HG02759 (cell line): ENCODE results near the gene RGL4.
"Not testable (repeated sequence)": the region's sequence is repeated elsewhere in the genome, so short reads cannot be mapped to it uniquely, and the experiment has no call there.

Experiments
- ATAC-seq: cut with Tn5 transposase; IDR thresholded peaks from one replicate; pipeline ENCODE4 v1.9.1; 2021; ENCODE audit warnings: mild to moderate bottlenecking, moderate library complexity; ENCODE audit not compliant: unreplicated experiment

The RGL4 gene, protein sequence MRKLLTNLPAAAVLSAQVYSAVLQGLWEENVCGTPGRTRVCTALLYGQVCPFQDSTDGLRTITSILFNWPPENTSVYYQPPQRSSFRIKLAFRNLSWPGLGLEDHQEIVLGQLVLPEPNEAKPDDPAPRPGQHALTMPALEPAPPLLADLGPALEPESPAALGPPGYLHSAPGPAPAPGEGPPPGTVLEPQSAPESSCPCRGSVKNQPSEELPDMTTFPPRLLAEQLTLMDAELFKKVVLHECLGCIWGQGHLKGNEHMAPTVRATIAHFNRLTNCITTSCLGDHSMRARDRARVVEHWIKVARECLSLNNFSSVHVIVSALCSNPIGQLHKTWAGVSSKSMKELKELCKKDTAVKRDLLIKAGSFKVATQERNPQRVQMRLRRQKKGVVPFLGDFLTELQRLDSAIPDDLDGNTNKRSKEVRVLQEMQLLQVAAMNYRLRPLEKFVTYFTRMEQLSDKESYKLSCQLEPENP

DNA sequence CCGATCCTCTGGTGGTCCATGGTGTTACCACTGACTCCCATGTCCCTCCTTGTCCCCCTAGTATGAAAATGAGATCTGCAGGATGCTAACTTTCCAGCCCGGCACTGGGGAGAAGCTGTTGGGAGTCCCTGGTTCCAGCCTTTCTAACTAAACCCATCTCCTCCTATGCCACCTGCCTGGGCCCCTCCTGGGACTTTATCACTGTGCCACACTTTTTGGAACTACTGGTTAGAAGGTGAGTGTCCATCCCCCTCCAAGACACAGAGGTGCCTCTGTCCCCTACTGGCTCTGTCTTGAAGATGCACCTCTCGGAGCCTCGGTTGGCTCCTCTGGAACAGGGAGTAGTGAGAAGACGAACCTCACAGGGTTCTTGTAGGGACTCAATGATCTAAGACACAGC is at the start of gene RGL4:
RGL4 (plus strand) TSS at position 301 of the 400 bp plus-strand sequence. CDS start 1,018 bp downstream, outside the sequence.
- ATAC-seq = no peak

DNA sequence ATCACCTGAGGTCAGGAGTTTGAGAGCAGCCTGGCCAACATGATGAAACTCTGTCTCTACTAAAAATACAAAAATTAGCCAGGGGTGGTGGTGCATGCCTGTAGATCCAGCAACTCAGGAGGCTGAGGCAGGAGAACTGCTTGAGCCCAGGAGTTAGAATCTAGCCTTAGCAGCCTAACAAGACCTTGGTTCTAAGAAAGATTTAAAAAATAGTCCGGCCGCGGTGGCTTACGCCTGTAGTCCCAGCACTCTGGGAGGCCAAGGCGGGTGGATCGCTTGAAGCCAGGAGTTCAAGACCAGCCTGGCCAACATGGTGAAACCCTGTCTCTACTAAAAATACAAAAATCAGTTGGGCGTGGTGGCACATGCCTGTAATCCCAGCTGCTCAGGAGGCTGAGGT is 44.3 kb upstream of the RGL4 start:
- not testable (repeated sequence) for ATAC-seq

DNA sequence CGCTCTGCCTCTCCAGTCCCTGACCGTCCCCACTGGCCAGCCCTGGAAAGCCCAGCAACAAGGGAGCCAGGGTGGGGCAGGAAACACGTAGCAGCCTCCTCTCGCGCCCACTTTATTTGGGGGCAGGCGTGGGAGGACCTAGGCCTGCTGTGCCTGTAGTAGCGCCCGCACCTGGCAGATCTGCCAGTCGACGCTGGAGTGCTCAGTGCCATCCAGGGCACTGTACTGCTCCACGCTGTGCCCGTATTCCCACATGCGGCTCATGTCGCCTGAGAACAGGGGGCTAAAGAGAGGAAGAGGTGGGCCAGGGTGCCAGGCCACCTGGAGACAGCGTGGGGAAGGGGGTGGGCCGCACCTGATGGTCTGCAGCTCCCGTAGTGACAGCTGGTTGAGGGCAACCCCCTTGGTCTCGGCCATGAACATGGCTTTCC is 41.7 kb upstream of the RGL4 start:
- ATAC-seq = no peak

DNA sequence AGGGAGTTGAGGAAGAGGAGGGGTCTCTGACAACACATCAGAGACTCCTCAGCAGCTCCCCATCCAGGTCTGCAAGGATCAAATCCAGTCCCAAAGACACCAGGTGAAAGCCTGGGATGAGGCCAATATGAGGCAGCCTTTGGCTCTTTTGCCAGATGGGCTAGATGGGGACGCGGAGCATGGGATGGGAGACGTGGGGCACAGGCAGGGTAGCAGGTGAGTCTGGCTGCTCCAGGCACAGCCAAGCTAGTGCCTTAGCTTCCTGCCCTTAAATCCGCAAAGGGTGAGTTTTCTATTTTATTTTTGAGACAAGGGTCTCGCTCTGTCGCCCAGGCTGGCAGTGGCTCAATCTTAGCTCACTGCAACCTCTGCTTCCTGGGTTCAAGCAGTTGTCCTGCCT is 39.1 kb upstream of the RGL4 start:
- ATAC-seq = no peak

DNA sequence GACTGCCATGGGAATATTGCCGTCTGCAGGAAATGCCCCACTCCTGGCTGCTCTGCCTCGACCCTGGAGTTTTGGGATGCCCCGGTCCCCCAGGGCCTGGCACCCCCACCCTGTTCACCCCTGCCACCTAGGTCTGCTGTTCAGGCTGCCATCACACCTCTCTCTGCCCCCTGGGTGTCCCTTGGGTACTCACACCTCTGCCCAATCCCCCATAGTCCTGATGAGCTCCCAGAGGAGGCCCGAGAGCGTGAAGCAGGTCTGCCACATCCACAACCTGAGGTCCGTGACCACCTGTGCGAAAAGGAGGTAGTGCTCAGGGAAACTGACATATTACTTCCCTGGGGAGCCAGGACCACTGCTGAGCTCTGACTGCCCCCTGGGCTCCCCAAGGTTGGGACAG is 38.5 kb upstream of the RGL4 start:
- no peak for ATAC-seq

DNA sequence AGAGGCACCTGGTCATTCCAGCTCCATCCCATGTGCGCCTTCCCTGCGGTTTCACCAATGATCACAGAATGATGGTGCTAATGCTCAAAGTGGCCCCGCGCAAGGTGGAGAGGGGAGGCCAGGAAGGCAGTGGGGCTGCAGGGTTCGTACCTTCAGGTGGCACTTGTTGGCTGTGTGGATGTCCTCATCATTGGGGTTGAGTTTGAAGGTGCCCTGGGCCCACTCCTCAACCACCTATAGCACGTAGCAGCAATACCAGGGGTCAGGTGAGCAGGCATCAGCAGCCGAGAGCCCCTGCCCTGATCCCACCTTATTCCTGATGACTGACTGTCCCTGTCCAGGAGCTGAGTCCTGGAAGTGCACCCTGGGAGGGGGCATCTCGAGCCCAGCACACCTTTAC is 38.1 kb upstream of the RGL4 start:
- no peak for ATAC-seq

DNA sequence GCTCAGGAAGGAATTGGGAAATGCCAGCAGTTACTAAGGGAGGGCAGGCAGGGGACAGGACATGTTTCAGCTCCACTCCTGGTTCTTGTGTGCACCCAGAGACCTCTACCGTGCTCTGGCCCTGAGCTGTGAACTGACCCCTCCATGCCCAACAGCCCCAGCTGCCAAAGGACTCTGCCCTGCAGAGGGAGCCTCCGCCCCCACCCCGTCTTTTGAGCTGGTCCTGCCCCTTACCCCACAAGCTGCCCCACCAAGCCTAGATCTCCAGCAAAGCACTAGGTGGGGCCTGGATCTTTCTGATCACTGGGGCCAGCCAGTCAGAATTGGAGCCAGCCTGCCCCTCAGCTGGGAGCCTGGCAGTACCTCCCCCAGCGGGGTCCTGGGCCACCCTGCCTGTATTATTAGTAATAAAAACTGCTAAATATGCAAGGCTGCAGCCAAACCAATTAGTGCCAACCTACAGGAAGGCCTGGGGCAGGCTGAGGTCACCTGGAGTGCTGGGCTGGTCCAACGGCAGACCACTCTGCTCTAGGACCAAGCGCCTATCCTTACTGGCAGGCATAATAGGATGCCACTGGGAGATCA is 34.8 kb upstream of the RGL4 start:
- no peak for ATAC-seq

DNA sequence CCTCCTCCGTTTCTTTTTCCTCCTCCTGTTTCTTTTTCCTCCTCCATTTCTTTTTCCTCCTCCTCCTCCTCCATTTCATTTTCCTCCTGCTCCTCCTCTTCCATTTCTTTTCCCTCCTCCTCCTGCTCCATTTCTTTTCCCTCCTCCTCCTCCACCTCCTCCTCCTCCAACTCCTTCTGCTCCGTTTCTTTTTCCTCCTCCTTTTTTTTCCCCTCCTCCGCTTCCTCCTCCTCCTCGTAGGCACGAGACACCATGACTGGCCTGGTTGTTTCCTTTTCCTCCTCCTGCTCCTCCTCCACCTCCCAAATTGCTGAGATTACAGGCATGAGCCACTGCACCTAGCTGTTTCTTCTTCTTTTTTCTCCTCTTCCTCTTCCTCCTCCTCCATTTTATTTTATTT is 33.1 kb upstream of the RGL4 start:
- no peak for ATAC-seq

DNA sequence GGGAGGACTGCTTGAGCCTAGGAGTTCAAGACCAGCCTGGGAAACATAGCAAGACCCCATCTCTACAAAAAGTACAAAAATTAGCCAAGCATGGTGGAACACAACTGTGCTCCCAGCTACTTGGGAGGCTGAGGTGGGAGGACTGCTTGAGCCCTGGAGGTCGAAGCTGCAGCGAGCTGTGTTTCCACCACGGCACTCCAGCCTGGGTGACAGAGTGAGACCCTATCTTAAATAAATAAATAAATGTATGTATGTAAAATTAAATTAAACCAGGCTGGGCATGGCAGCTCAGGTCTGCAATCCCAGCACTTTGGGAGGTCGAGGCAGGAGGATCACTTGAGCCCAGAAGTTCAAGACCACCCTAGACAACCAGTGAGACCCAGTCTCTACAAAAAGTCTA is 30.4 kb upstream of the RGL4 start:
- not testable (repeated sequence) for ATAC-seq

DNA sequence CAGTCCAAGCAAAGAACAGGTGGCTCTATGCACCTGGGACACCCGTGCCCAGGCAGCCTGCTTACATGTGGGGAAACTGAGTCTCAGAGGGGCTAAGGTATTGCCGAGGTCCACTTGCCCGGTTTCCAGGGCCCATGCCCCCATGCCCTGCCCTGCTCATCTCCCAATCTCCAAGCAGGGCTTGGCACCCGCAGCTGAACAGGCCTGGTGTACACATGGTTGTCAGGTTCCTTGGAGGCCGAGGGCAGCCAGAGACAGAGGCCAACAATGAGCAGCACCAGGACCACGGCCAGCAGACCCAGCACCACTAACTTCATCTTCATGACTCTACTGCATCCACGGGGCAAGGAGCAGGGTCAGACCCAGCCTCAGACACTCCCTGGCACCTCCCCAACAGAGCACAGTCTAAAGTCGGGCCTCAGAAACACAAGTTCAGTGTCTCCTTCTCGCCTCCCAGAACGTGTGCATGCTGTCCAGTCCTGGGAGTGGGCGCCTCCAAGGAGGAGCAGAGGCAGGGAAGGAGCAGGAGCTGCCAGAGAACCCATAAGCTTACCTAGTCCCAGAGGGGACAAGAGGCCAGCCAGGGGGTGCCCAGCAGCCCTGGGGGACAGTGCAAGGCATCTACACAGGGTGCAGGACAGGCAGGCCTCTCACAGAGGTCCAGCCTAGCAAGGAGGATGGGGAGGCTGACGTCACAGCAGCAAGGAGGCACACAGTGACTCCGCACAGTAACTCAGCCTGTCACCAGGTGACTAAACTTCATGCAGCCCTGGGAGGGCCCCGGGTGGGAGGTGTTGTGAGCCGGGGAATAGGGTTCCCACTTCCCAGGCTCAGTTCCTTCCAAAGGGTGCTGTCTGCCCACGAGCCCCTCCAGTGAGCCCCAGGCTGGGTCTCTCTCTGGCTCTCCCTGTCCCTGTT is 20.2 kb upstream of the RGL4 start:
- no peak for ATAC-seq

DNA sequence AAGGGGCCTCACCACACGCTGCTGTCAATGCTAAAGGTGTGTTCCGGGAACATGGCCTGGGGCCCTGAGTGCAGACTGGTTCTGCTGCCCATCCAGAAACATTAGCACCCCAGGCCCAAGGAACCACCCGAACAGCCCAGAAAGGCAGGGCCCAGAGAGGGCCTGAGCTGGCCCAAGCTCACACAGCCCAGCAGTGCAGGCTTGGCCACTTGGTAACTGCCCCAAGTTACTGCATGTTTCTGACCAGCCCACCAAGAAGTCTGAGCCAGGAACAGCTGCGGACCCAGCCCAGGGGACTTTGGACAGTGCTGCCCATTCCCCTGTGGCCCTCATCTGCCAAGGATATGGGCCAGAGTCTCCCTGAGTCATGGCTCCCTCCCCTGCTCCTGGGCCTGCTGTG is 19.4 kb upstream of the RGL4 start:
- ATAC-seq = not testable (repeated sequence)

DNA sequence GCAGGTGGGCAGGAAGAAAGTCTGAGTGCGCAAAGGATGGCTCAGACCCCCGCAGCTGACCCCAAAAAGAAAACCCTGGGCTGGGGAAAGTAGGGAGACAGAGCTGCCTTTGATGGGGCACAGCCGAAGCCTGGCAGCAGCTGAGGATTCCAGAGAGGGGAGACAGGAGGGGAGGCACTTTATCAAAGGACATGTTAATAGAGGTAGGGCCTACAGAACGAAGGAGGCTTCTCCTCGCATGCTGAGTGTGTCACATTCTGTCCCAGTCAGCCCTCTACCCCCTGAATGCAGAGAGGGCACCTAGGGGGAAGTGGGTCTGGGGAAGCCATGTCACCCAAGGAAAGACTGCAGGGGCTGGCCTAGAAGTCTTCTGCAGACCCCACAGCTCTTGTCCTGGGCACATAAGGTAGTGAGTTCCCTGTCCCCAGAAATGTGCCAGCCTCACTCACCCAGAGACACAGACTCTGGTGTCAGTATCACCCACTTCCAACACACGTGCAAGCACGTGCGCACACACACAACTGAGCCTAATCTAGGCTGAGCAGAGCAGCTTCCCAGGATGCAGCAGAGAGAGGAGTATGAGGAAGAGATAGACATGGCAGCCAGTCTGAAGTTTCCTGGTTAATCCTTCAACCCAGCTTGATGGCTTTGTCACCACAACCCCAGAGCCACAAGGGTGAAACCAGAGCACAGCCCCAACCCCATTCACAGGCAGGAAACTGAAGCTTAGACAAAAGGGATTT is 18.3 kb upstream of the RGL4 start:
- not testable (repeated sequence) for ATAC-seq

DNA sequence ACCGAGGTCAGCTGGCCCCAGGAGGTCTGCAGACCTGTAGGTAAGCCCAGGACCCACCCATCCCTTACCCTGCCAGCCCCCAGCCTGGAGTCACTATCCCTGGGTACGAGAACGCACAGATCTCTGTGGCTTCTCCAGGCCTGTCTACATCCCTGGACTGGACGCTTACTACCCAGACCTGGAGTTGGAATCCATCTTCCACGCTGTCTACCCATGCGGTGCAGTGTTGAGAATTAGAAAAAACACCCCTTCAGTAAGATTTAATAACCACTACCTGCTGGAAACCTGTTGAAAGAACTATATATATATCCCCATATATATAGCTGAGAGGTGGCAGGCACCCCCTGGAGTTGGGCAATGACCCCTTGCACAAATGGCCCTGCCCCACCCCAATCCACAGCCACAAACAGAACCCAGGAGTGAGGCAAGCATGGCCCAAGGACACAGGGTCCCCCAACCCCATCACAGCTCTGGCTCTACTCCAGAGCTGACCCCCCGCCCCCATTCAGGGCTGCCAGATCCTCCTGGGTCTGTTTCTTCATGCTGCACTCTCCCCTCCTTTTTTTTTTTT is 17.7 kb upstream of the RGL4 start:
- no peak for ATAC-seq

DNA sequence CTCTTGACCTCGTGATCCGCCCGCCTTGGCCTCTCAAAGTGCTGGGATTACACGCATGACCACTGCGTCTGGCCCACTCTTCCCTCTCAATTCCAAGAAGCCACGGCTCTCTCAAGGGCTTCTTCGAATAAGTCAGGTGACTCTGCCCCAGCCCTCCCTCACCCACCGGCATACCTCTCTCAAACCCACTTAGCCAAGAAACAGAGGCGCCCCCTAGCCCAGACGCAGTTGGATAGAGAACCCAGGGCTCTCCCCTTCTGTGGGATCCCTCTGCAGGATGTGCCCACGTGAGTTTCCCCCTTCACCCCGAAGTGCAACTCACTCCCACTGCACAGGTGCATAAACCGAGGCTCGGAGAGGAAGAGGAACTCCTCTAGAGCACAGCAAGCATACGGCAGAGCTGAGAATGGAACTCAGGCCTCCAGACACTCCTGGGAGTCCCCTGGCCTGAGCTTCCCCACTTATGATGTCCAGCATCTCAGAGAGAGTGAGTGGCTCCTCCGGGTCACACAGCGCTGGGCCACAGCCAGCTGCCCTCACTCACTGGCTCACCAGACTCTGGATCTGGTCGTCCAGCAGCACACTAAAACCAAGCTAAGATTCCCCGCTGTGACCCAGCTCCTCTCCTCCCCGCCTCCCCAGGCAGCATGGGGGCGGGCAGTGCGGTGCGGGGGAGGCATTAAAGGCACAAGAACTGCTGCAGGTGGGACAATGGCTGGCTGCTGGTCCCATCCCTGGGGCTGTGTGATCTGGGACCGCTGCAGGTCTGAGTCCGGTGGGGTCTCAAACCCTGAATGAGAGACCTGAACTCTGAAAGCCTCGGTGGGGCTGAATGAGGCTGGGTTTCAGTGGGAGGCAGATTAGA is 16.8 kb upstream of the RGL4 start:
- no peak for ATAC-seq

DNA sequence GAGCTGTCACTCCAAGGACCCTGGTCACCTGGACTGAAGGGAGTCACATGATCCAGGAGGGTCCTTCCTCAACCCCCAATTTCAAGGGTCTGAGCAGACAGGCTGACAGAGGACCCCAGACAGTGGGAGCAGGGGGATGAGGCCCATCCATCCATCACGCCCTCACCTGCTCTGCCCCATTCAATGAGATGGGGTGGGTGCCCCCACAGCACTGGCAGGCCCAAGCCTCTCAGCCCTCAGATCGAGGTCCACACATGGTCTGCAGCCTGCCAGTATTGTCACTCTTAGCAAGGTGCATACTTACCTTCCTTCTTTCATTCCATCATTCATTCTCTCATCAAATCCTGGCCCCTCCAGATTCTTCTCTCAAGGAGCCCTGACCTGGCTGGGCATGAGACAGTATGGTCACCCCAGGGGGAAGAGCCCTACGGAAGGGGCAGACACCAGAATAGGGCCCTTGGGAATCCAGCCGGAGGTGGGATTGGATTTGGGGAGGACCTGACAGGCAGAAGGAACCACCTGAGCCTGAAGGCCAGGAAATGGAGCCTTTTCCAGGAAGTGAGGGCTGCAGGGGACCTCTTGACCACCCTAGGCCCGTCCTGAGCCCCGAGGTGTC is 15.8 kb upstream of the RGL4 start:
- not testable (repeated sequence) for ATAC-seq

DNA sequence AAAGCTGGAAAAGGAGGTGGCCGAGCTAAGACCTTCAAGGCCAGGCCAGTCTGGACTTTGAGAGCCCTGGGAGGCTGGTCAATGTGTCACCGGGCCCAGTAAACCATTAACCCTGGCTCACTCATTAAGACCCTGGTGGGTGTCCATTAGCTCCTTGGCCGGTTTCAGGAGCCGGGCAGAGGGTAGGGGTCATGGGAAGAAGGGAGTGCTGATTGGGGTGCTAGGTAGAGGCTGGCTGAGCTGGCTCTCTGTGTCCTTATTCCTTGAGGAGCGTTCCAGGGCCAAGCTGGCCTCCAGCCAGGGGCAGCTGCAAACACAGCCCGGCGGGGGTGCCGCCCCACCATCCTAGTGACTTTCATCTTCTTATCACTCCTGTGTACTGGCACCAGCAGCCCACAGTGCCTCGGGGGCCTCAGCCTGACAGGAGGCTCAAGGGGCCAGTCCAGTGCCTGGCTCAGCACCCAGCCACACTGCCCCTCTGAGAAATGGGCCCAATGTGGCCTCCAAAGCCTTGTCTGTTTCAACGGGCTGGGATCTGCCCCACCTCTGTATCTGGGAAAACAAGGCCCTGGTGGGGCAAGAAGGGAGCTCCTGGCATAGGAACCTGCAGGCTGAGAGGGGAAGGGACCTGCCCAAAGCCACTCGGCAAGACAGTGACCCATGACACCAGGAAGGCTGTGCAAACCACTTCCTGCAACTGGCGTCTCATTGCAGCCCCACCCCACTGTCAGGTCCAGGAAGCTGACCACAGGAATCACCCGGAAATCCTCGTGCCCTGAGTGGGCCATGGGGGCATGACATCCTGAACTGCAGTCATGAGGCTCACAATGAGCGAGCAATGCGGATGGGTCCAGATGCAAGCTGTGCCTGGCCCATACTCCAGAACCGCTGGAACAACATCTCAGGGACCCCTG is 15.1 kb upstream of the RGL4 start:
- ATAC-seq = no peak

DNA sequence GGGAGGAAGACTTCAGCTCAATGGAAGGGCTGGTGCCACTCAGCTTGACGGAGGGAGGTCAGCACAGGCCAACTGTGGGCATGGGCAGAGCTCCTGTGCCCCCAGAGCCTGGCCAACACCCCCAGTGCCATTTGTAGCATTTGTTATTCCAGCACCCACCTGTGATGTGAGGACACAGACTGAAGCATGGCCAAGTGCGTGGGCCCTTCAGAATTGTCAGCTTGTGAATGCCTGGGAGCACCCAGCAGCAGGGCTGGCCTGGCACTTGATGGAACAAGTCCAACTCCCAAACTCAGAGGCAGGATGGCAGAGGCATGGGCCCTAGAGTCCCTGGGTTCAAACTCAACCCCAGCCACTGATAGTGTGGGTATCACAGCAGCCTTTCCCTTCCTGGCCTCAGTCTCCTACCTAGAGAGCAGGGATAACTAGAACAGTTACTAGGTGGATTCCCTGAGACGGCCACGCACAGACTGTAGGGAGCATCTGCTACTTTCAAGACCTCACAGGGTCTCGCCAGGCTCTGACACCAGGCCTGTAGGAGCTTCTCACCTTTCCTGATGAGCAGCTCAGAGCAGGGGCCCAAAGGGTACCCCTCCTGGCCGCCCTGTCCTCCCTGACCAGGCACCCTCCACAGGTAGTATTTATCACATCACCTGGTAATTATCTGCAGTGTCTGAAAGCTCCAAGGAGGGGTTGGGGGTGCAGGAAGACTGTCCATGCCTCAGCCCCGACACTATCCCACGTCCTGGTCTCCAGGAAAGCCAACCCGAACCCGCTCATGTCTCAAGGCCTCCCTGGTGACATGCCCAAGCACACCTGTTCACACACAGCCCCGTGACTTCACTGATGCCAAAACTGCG is 13.7 kb upstream of the RGL4 start:
- not testable (repeated sequence) for ATAC-seq
